ACC112 (cell line): Measurements from ENCODE around the gene OR1Q1.
"Not testable (repeated sequence)": the region's sequence is repeated elsewhere in the genome, so short reads cannot be mapped to it uniquely, and the experiment has no call there.

Experiments
- H2AFZ ChIP-seq: fragments of 200-600 bp; sonication (generic); one replicate; pipeline ENCODE4 v1.6.0; 2017; ENCODE audit warnings: antibody characterized with exemption, low read length; ENCODE audit not compliant: unreplicated experiment
- H3K27ac ChIP-seq: fragments of 200-600 bp; sonication (generic); 2 replicates; pipeline ENCODE4 v1.5.1; 2014; ENCODE audit warnings: low read depth, mild to moderate bottlenecking, antibody characterized with exemption, low read length, moderate library complexity
- H3K27me3 ChIP-seq: fragments of 200-600 bp; sonication (generic); 2 replicates; pipeline ENCODE4 v1.6.1; 2014; ENCODE audit warnings: mild to moderate bottlenecking, antibody characterized with exemption, low read length, moderate library complexity, mixed read lengths; ENCODE audit not compliant: insufficient read depth
- H3K36me3 ChIP-seq: fragments of 200-600 bp; sonication (generic); 2 replicates; pipeline ENCODE4 v1.6.1; 2016; ENCODE audit warnings: mild to moderate bottlenecking, antibody characterized with exemption, low read length, moderate library complexity, mixed read lengths; ENCODE audit not compliant: insufficient read depth
- H3K4me1 ChIP-seq: fragments of 200-600 bp; sonication (generic); one replicate; pipeline ENCODE4 v1.6.1; 2016; ENCODE audit warnings: low read length, mixed read lengths; ENCODE audit not compliant: insufficient read depth, unreplicated experiment, control insufficient read depth
- H3K4me3 ChIP-seq: fragments of 200-600 bp; sonication (generic); 2 replicates; pipeline ENCODE4 v1.5.1; 2014; ENCODE audit warnings: mild to moderate bottlenecking, low read depth, low read length
- H3K79me2 ChIP-seq: fragments of 200-600 bp; sonication (generic); one replicate; pipeline ENCODE4 v1.6.0; 2016; ENCODE audit warnings: low read length; ENCODE audit not compliant: control insufficient read depth, unreplicated experiment, insufficient read depth

Gene OR1Q1, protein sequence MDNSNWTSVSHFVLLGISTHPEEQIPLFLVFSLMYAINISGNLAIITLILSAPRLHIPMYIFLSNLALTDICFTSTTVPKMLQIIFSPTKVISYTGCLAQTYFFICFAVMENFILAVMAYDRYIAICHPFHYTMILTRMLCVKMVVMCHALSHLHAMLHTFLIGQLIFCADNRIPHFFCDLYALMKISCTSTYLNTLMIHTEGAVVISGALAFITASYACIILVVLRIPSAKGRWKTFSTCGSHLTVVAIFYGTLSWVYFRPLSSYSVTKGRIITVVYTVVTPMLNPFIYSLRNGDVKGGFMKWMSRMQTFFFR

GRCh38 chr9:122614362-122614761 lies at the start of gene OR1Q1:
Gene OR1Q1, plus strand, starts transcription at chr9:122614738. Its CDS starts 0 bp downstream, at chr9:122614738.
- Histone ChIP-seq H3K79me2 (no peaks in the 10 kb centered on the region), H3K4me1 (no peaks in the 10 kb centered on the region), H2AFZ (no peak within 1 kb of the TSS), H3K36me3 (no peaks in the 10 kb centered on the region), H3K4me3 (no peak within 1 kb of the TSS), H3K27me3 (peaks cover 24% of the 10 kb centered on the region), H3K27ac (no peak within 1 kb of the TSS)

GRCh38 chr9:122567901-122568300 lies 46.6 kb upstream of the OR1Q1 start:
- no peaks in the 10 kb centered on the region for H3K36me3 ChIP-seq
- H3K4me3 ChIP-seq, result no peak overlapping the region
- peaks cover 15% of the 10 kb centered on the region; the same call in 1 of the 2 replicates for H3K27me3 ChIP-seq
- H3K79me2 ChIP-seq, result no peaks in the 10 kb centered on the region
- no peak overlapping the region for H2AFZ ChIP-seq
- H3K27ac ChIP-seq, result no peak overlapping the region
- no peaks in the 10 kb centered on the region for H3K4me1 ChIP-seq

GRCh38 chr9:122572456-122572855 lies 42.1 kb upstream of the OR1Q1 start:
- no peak overlapping the region for H2AFZ ChIP-seq
- H3K27me3 ChIP-seq, result peaks cover 7% of the 10 kb centered on the region; the same call in 1 of the 2 replicates
- no peaks in the 10 kb centered on the region for H3K79me2 ChIP-seq
- H3K4me1 ChIP-seq, result no peaks in the 10 kb centered on the region
- no peaks in the 10 kb centered on the region for H3K36me3 ChIP-seq
- H3K4me3 ChIP-seq, result no peak overlapping the region
- H3K27ac ChIP-seq, result no peak overlapping the region

DNA sequence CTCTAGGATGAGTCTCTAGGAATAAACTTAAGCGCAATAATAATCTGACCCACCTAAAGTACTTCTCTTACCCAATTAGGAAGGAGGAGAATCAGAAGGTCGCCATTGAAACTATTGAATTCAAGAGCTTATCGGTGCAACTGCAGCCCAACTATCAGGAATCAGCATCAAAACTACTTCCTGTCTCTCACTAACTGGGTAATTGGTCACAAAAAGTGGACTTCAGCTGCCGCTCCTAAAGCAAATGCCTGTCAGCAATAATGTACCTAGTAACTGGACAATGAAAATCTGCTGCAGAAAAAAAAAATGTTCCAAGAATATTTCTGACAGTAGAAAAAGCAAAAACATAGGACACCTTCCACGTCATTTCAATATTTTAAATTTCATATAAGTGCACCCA lies 34.7 kb upstream of the OR1Q1 start:
- no peaks in the 10 kb centered on the region for H3K79me2 ChIP-seq
- H3K4me1 ChIP-seq, result peaks cover 2% of the 10 kb centered on the region
- H3K27ac ChIP-seq, result no peak overlapping the region
- H2AFZ ChIP-seq, result no peak overlapping the region
- no peak overlapping the region for H3K4me3 ChIP-seq
- no peaks in the 10 kb centered on the region for H3K27me3 ChIP-seq
- H3K36me3 ChIP-seq, result no peaks in the 10 kb centered on the region

- no peak overlapping the region for H2AFZ ChIP-seq
- no peaks in the 10 kb centered on the region for H3K27me3 ChIP-seq
- H3K79me2 ChIP-seq, result no peaks in the 10 kb centered on the region
- H3K4me1 ChIP-seq, result peaks cover 2% of the 10 kb centered on the region
- H3K4me3 ChIP-seq, result no peak overlapping the region
- H3K27ac ChIP-seq, result no peak overlapping the region
- no peaks in the 10 kb centered on the region for H3K36me3 ChIP-seq
These were observed 34.2 kb upstream of the OR1Q1 start for GRCh38 chr9:122580360-122580759.

- not testable (repeated sequence) for H2AFZ ChIP-seq, H3K36me3 ChIP-seq, H3K27ac ChIP-seq, H3K4me1 ChIP-seq, H3K79me2 ChIP-seq, H3K4me3 ChIP-seq, H3K27me3 ChIP-seq
These were observed 31.3 kb upstream of the OR1Q1 start, which contains the start of gene OR1L8 for GRCh38 chr9:122583284-122583683. Gene OR1L8, minus strand, starts transcription at chr9:122583384. Its CDS starts 14,907 bp downstream, at chr9:122568477.

GRCh38 chr9:122605691-122606090 lies 8.8 kb upstream of the OR1Q1 start:
- no peak overlapping the region for H3K27ac ChIP-seq
- H3K27me3 ChIP-seq, result peaks cover 22% of the 10 kb centered on the region; the same call in 1 of the 2 replicates
- no peak overlapping the region for H3K4me3 ChIP-seq
- H3K79me2 ChIP-seq, result no peaks in the 10 kb centered on the region
- H3K36me3 ChIP-seq, result no peaks in the 10 kb centered on the region
- H3K4me1 ChIP-seq, result no peaks in the 10 kb centered on the region
- no peak overlapping the region for H2AFZ ChIP-seq

DNA sequence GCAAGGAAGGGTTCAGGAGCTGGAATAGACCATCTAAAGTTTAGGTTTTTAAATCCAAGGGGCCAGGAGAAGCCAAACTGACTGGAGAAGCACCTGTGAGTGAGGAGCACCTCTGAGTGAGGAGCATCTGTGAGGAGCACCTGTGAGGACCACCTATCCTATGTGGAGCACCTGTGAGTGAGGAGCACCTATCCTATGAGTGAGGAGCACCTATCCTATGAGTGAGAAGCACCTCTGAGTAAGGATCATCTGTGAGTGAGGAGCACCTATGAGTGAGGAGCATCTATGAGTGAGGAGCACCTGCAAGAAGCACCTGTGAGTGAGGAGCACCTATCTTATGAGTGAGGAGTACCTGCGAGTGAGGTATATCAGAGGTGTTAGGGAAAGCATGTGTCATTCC lies 8.0 kb upstream of the OR1Q1 start:
- Histone ChIP-seq H3K27me3 (peaks cover 31% of the 10 kb centered on the region; the same call in 1 of the 2 replicates), H2AFZ (no peak overlapping the region), H3K4me1 (no peaks in the 10 kb centered on the region), H3K79me2 (no peaks in the 10 kb centered on the region), H3K4me3 (no peak overlapping the region), H3K27ac (no peak overlapping the region), H3K36me3 (no peaks in the 10 kb centered on the region)

GRCh38 chr9:122609804-122610203 lies 4.7 kb upstream of the OR1Q1 start:
- Histone ChIP-seq H2AFZ (no peak overlapping the region), H3K4me1 (no peaks in the 10 kb centered on the region), H3K27me3 (peaks cover 26% of the 10 kb centered on the region), H3K36me3 (no peaks in the 10 kb centered on the region), H3K27ac (no peak overlapping the region), H3K4me3 (no peak overlapping the region), H3K79me2 (no peaks in the 10 kb centered on the region)

GRCh38 chr9:122619996-122620395 lies 5.5 kb downstream of the OR1Q1 start:
- H3K36me3 ChIP-seq, result no peaks in the 10 kb centered on the region
- no peaks in the 10 kb centered on the region for H3K79me2 ChIP-seq
- H3K27me3 ChIP-seq, result 0 out of 2 replicates have a peak, but pooled peaks cover 4% of the 10 kb centered on the region
- no peak overlapping the region for H3K27ac ChIP-seq
- no peak overlapping the region for H3K4me3 ChIP-seq
- H3K4me1 ChIP-seq, result no peaks in the 10 kb centered on the region
- no peak overlapping the region for H2AFZ ChIP-seq

DNA sequence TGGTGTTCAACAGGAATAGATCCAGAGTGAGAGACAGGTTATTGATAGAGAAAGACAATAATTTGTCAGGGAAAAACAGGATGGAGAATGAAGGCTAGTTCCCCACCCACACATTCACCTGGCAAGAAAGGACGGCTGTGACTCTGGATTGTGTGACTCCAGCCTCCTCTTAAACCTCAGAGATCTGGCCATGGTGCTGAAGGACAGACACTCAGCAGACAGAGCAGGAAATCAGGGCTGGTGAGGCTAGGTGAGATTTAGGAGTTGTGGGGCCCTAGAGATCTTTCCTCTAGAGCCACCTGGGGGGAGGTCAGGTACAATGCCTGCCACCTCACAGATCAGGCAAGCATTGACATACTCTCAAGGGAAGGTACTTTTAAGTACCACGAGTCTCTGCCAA lies 27.7 kb downstream of the OR1Q1 start:
- Histone ChIP-seq H3K36me3 (no peaks in the 10 kb centered on the region), H3K27me3 (0 out of 2 replicates have a peak, but pooled peaks cover 4% of the 10 kb centered on the region), H3K79me2 (no peaks in the 10 kb centered on the region), H3K27ac (no peak overlapping the region), H3K4me1 (no peaks in the 10 kb centered on the region), H2AFZ (no peak overlapping the region), H3K4me3 (no peak overlapping the region)
